Fibroblast of mammary gland (primary cell): ENCODE measurements around the gene SULT4A1.
A peak's percentile ranks its signal among the peaks of the same experiment; 100 is the strongest.

ENCODE experiments used
- DNase-seq: peaks from one replicate; pipeline ENCODE4 v3.0.0-alpha.2; 2010; ENCODE audit warnings: low read depth
- H3K4me3 ChIP-seq: 2 replicates; pipeline ENCODE4 v1.5.1; 2011; ENCODE audit warnings: low read depth, mild to moderate bottlenecking, low read length, moderate library complexity; ENCODE audit not compliant: control insufficient read depth
- TF ChIP-seq, protein P1 (sequence below): conservative IDR thresholded peaks from 2 replicates; pipeline ENCODE4 v1.5.1; 2011; ENCODE audit warnings: low read depth, low read length, inconsistent platforms; ENCODE audit not compliant: control insufficient read depth, insufficient read depth

Gene SULT4A1

GRCh38 chr22:43833286-43834240 lies 28.8 kb downstream of the SULT4A1 start:
- H3K4me3 ChIP-seq = no peak overlapping the region
- no peak for DNase-seq
- TF ChIP-seq, protein P1, sequence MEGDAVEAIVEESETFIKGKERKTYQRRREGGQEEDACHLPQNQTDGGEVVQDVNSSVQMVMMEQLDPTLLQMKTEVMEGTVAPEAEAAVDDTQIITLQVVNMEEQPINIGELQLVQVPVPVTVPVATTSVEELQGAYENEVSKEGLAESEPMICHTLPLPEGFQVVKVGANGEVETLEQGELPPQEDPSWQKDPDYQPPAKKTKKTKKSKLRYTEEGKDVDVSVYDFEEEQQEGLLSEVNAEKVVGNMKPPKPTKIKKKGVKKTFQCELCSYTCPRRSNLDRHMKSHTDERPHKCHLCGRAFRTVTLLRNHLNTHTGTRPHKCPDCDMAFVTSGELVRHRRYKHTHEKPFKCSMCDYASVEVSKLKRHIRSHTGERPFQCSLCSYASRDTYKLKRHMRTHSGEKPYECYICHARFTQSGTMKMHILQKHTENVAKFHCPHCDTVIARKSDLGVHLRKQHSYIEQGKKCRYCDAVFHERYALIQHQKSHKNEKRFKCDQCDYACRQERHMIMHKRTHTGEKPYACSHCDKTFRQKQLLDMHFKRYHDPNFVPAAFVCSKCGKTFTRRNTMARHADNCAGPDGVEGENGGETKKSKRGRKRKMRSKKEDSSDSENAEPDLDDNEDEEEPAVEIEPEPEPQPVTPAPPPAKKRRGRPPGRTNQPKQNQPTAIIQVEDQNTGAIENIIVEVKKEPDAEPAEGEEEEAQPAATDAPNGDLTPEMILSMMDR = no peak

DNA sequence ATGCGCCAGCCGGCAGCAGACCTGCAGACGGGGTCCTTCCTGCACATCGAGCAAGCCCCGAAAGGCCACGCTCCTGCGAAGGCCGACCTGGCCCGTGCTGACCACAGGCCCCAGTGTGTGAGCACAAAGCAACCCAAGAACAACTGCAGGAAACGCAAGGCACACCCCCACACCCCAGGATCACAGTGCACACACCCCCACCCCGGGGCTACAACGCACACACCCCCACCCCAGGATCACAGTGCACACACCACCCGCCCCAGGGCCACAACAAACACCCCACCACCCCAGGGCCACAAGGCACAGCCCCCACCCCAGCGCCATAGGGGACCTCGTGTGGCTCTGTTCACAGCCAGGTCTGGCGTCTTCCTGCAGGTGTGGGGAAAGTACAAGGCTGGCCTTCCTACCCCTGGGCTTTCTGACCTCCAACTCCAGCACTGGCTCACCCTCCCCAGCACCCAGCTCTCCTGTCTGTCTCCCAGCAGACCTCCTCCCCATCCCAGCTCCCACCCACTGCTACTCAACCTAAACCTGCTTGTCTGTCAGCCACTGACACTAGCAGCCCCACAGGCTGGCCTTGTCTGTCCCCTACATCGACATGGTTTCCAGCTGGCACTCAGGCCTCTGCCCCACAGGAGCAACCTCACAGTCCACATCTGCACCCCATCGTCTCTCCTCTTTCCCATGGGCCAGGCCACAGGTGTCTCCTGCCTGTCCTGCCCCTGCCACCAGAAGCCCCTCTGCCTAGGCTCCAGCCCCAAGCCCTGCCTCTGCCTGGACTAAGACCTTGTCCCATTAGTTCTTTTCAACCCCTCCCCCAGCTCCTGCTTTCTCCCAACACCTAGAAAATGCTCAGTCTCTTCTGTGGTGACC lies 29.7 kb downstream of the SULT4A1 start:
- H3K4me3 ChIP-seq = no peak overlapping the region
- TF ChIP-seq, protein P1 = no peak
- DNase-seq = no peak

GRCh38 chr22:43831561-43832392 lies 30.5 kb downstream of the SULT4A1 start:
- no peak overlapping the region for H3K4me3 ChIP-seq
- TF ChIP-seq, protein P1 = no peak
- no peak for DNase-seq

- DNase-seq = no peak
- TF ChIP-seq, protein P1 = no peak
These were observed 31.3 kb downstream of the SULT4A1 start for GRCh38 chr22:43830931-43831560.

DNA sequence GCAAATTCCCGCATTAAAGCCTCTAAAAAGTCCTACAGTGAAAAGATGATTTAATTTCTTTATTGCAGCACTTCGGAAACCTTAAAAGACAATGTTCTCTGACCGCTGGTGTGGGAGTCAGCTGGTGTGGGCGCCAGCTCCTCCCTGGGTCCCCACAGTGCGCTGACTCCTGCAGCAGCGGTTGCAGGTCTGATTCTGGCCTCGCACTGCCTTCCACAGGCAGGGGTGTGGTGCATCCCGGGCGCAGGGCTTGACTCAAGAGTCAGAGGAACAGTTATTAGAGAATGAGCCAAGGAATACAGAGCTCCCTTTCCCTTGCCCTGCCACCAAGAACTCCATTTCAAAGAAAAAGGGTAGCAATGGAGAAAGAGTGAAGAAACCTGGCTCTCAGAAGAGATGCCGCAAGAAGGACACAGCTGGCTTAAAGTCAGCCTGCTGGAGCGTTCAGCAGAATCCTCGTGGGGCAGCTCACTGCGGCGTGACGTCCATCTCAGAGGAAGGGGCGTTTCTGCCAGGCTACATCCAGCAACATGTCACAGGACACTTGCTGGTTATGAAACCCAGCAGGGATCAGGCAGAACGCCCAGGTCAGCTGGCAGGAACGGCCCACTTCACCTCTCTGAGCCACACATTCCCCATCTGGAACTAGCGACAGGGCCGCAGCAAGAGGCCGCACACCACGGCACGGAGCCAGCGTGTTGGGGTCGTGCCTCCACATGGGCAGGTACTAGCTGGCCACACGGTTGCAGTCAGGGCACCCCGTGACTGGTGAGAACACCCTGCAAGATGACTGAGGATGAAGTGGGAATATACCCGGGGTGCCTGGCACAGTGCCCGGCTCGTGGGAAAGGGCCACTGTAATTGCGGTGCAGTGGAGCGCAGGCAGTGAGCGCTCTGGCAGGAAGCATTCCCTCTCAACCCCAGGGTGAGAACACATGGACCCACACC lies 32.1 kb downstream of the SULT4A1 start:
- TF ChIP-seq, protein P1 = no peak
- DNase-seq = peak; percentile 69
- H3K4me3 ChIP-seq = no peak overlapping the region

More at GRCh38 chr22:43830931-43831560, 31.3 kb downstream of the SULT4A1 start:
- no peak overlapping the region for H3K4me3 ChIP-seq
